ENCODE measurements around the gene REV1.
"Not testable (repeated sequence)": the region's sequence is repeated elsewhere in the genome, so short reads cannot be mapped to it uniquely, and the experiment has no call there.

Gene REV1

DNA sequence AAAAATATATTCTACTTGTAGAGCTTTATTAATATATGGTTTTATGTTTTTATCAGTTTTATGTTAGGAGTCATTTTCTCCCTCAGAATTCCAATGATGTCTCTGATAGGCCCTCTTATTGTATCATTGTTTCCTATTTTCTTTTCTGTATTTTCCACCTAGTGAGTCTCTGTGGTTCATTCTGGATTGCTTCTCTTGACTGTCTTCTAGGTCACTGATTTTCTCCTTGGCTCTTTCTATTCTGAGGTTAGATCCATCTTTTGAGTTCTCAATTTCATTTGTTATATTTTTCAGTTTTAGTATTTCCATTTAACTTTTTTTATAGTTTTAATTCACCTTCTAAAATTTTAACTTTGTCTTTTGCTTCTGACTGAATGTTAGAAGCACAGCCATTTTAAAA, 115.1 kb downstream of the REV1 start:
- no peak overlapping the region for H3K27ac ChIP-seq (ENCODE audit: insufficient read depth, low read depth, low read length, poor library complexity, severe bottlenecking)
- no peaks in the 10 kb centered on the region for H3K27me3 ChIP-seq (ENCODE audit: control insufficient read depth, insufficient read depth, low read length, poor library complexity, severe bottlenecking)
- no peak overlapping the region for H3K4me3 ChIP-seq (ENCODE audit: insufficient read depth, low read depth, low read length)
- H3K36me3 ChIP-seq (ENCODE audit: control insufficient read depth, insufficient read depth, low read length), result peaks cover 43% of the 10 kb centered on the region
- no peaks in the 10 kb centered on the region for H3K9me3 ChIP-seq (ENCODE audit: control insufficient read depth, low read length)
- H3K4me1 ChIP-seq (ENCODE audit: control insufficient read depth, insufficient read depth, low read length), result no peaks in the 10 kb centered on the region

DNA sequence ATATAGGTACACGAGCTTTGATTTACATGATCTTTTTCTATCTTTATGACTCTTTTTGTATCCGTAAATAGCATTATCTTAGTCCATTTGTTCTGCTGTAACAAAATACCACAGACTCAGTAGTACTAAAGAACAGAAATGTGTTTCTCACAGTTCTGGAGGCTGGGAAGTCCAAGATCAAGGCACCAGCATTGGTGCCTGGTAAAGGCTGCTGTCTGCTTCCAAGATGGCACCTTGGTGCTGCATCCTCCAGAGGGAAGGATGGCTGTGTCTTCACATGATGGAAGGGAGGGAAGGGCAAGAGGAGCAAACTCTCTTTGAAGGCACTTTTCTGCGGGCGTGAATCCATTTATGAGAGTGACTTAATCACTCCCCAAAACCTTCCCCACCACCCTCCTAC, 116.7 kb downstream of the REV1 start:
- Histone ChIP-seq H3K36me3 (ENCODE audit: control insufficient read depth, insufficient read depth, low read length) (peaks cover 40% of the 10 kb centered on the region), H3K4me1 (ENCODE audit: control insufficient read depth, insufficient read depth, low read length) (no peaks in the 10 kb centered on the region)

GRCh38 chr2:99368854-99369253, 121.0 kb downstream of the REV1 start:
- H3K36me3 ChIP-seq (ENCODE audit: control insufficient read depth, insufficient read depth, low read length), result peaks cover 53% of the 10 kb centered on the region
- WGBS, 2 experiments, result 85 to 87% methylated on average over 5 of the region's 5 CpGs
- H3K4me3 ChIP-seq (ENCODE audit: insufficient read depth, low read depth, low read length); H3K27ac ChIP-seq (ENCODE audit: insufficient read depth, low read depth, low read length, poor library complexity, severe bottlenecking); H3K4me1 ChIP-seq (ENCODE audit: control insufficient read depth, insufficient read depth, low read length); H3K9me3 ChIP-seq (ENCODE audit: control insufficient read depth, low read length); H3K27me3 ChIP-seq (ENCODE audit: control insufficient read depth, insufficient read depth, low read length, poor library complexity, severe bottlenecking): not testable (repeated sequence)

More for the DNA sequence above, 116.7 kb downstream of the REV1 start:
- H3K4me3 ChIP-seq (ENCODE audit: insufficient read depth, low read depth, low read length), result no peak overlapping the region
- H3K27ac ChIP-seq (ENCODE audit: insufficient read depth, low read depth, low read length, poor library complexity, severe bottlenecking), result no peak overlapping the region
- no peaks in the 10 kb centered on the region for H3K27me3 ChIP-seq (ENCODE audit: control insufficient read depth, insufficient read depth, low read length, poor library complexity, severe bottlenecking)
- 97 to 100% methylated on average over 2 to 4 of the region's 4 CpGs for WGBS, 2 experiments
- H3K9me3 ChIP-seq (ENCODE audit: control insufficient read depth, low read length), result no peaks in the 10 kb centered on the region

DNA sequence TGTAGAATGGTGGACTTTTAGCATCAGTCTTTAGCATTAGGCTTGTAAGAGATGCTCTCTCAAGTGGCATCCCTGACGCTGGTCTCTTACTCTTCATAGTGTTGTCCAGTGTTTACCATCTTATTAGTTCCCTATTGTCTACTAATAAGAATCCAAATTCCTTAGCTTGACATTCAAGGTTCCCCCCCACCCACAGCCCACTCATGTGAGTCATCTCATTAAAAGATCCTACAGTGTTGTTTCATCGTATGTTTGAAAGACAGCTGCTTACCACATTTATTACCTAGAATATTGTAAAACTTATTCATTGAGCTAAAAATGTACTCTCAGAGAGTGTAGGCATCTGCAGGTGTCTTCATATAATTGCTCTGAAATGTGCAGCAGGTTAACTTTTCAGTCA, 124.2 kb downstream of the REV1 start:
- H3K4me3 ChIP-seq (ENCODE audit: insufficient read depth, low read depth, low read length), result no peak overlapping the region
- peaks cover 35% of the 10 kb centered on the region for H3K36me3 ChIP-seq (ENCODE audit: control insufficient read depth, insufficient read depth, low read length)
- no peaks in the 10 kb centered on the region for H3K9me3 ChIP-seq (ENCODE audit: control insufficient read depth, low read length)
- WGBS, 2 experiments, result 98 to 99% methylated on average over 2 of the region's 2 CpGs
- no peaks in the 10 kb centered on the region for H3K4me1 ChIP-seq (ENCODE audit: control insufficient read depth, insufficient read depth, low read length)
- no peaks in the 10 kb centered on the region for H3K27me3 ChIP-seq (ENCODE audit: control insufficient read depth, insufficient read depth, low read length, poor library complexity, severe bottlenecking)
- no peak overlapping the region for H3K27ac ChIP-seq (ENCODE audit: insufficient read depth, low read depth, low read length, poor library complexity, severe bottlenecking)

DNA sequence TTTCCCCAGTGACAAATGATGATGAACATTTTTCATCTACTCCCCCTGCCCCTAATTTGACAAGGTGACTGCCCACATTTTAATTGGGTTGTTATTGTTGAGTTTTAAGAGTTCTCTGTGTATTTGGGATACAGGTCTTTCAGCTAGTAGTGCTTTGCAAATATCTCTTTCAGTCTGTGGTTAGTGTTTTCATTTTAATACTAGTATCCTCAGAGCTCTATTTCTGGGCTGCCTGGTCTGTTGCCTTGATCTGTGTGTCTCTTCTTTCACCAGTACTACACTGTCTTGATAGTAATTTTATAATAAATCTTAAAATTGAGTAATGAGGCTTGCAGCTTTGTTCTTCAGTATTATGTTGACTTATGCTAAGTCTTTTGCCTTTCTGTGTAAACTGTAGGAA, 133.0 kb downstream of the REV1 start:
- no peaks in the 10 kb centered on the region for H3K36me3 ChIP-seq (ENCODE audit: control insufficient read depth, insufficient read depth, low read length)
- no peaks in the 10 kb centered on the region for H3K9me3 ChIP-seq (ENCODE audit: control insufficient read depth, low read length)
- no peaks in the 10 kb centered on the region for H3K4me1 ChIP-seq (ENCODE audit: control insufficient read depth, insufficient read depth, low read length)
- no peak overlapping the region for H3K4me3 ChIP-seq (ENCODE audit: insufficient read depth, low read depth, low read length)
- H3K27ac ChIP-seq (ENCODE audit: insufficient read depth, low read depth, low read length, poor library complexity, severe bottlenecking), result no peak overlapping the region
- no peaks in the 10 kb centered on the region for H3K27me3 ChIP-seq (ENCODE audit: control insufficient read depth, insufficient read depth, low read length, poor library complexity, severe bottlenecking)

- not testable (repeated sequence) for H3K36me3 ChIP-seq (ENCODE audit: control insufficient read depth, insufficient read depth, low read length); H3K27ac ChIP-seq (ENCODE audit: insufficient read depth, low read depth, low read length, poor library complexity, severe bottlenecking); H3K4me3 ChIP-seq (ENCODE audit: insufficient read depth, low read depth, low read length); H3K4me1 ChIP-seq (ENCODE audit: control insufficient read depth, insufficient read depth, low read length); H3K27me3 ChIP-seq (ENCODE audit: control insufficient read depth, insufficient read depth, low read length, poor library complexity, severe bottlenecking); H3K9me3 ChIP-seq (ENCODE audit: control insufficient read depth, low read length)
- WGBS, 2 experiments, result 88 to 94% methylated on average over 8 of the region's 8 CpGs
Measured at GRCh38 chr2:99354825-99355224, 135.0 kb downstream of the REV1 start.

GRCh38 chr2:99354070-99354469, 135.7 kb downstream of the REV1 start:
- Histone ChIP-seq H3K27ac (ENCODE audit: insufficient read depth, low read depth, low read length, poor library complexity, severe bottlenecking) (no peak overlapping the region), H3K4me1 (ENCODE audit: control insufficient read depth, insufficient read depth, low read length) (no peaks in the 10 kb centered on the region), H3K36me3 (ENCODE audit: control insufficient read depth, insufficient read depth, low read length) (no peaks in the 10 kb centered on the region), H3K9me3 (ENCODE audit: control insufficient read depth, low read length) (no peaks in the 10 kb centered on the region), H3K4me3 (ENCODE audit: insufficient read depth, low read depth, low read length) (no peak overlapping the region), H3K27me3 (ENCODE audit: control insufficient read depth, insufficient read depth, low read length, poor library complexity, severe bottlenecking) (no peaks in the 10 kb centered on the region)
- WGBS, 2 experiments, result 94 to 100% methylated on average over 1 of the region's 1 CpG
